GM12872 (cell line): ENCODE measurements around the gene PCK2.

ENCODE experiments used
- TF ChIP-seq, protein P1 (sequence below): IDR thresholded peaks from 3 replicates; pipeline ENCODE4 v1.5.1; 2011; ENCODE audit warnings: low read depth, mild to moderate bottlenecking, low read length, moderate library complexity; ENCODE audit not compliant: insufficient read depth

The PCK2 gene

DNA sequence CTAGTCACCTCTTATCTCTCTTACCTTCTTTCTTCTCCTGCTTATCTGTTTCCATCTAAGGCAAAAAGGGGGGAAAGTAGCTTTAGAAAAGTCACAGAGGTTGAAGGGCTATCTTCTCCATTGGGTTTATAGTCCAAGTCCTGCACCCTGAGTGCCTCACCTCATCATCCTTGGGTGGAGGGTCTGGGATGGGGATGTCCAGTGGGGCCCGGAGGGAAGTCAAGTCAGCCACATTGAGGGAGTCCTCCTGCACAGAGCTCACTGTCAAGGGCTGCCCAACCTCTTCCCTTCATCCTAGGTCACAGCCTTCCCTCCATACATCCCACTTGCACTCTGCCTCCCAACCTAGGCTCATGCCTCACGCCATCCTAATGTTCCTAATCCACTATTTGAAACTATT lies 51.1 kb downstream of the PCK2 start:
- TF ChIP-seq, protein P1, sequence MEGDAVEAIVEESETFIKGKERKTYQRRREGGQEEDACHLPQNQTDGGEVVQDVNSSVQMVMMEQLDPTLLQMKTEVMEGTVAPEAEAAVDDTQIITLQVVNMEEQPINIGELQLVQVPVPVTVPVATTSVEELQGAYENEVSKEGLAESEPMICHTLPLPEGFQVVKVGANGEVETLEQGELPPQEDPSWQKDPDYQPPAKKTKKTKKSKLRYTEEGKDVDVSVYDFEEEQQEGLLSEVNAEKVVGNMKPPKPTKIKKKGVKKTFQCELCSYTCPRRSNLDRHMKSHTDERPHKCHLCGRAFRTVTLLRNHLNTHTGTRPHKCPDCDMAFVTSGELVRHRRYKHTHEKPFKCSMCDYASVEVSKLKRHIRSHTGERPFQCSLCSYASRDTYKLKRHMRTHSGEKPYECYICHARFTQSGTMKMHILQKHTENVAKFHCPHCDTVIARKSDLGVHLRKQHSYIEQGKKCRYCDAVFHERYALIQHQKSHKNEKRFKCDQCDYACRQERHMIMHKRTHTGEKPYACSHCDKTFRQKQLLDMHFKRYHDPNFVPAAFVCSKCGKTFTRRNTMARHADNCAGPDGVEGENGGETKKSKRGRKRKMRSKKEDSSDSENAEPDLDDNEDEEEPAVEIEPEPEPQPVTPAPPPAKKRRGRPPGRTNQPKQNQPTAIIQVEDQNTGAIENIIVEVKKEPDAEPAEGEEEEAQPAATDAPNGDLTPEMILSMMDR = no peak

DNA sequence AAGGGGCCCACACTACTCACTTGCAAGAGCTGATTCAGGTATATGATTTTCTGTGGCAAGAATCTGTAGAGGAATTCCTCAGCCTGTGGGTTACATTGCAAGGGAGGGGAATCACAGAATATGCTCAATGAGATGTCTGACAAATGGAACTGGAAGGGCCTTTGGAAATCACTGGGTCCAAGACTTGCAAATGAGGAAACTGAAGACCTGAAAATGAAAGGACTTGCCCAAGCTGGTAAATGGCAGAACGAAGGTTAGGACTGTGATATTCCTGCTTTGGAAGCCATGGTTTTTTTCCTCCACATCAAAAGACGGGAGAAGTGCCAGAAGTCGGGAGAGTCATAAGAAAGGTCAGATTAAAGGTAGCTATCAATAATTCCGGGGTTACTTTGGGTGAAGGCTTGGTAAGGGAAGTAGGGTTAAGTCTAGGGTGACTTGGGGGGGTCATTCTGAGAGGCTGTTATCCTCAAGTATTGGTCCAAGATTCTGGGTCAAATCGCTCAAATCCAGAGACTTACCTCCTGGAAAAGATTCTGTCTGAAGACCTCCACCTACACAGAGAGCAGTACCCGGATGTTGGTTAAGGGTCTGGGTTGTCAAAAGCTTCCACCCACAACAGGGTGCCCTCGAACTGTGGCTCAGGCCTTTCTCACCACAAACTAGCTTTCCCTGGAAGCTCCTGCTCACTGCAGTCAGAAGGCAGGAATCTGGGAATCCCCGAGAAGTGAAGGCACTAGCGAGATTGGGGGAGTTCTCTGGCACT lies 51.8 kb downstream of the PCK2 start:
- TF ChIP-seq, protein P1 = no peak

DNA sequence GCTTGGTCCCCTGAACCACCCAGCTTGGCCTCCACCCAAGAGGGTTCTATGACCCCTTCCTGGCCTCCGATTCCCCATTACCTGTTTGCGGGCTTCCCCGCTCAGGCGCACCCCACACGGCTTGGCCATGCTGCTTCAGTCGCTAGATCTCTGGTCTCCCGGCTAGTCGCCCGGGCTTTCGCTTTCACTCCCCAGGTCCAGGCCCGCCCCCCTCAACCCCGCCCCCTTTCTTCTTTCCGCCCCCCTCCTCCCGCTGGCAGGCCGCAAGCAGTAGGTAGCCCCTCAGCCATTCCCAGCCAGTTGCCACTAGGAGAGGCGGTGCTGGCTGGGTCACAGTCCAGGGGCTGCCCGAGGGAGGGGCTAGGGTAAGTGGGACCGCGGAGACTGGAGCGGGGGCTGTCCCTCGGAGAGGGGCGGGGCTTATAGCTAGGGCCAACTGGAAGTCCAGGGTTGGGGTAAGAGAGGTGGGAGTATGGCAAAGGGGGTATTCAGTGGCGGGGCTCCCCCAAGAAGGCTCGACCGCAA lies 52.4 kb downstream of the PCK2 start, which contains the start of gene PSME2:
TSS of gene PSME2 (minus strand) at position 158 of the 525 bp plus-strand sequence. CDS start at position 129, 29 bp downstream.
- TF ChIP-seq, protein P1 = no peak

DNA sequence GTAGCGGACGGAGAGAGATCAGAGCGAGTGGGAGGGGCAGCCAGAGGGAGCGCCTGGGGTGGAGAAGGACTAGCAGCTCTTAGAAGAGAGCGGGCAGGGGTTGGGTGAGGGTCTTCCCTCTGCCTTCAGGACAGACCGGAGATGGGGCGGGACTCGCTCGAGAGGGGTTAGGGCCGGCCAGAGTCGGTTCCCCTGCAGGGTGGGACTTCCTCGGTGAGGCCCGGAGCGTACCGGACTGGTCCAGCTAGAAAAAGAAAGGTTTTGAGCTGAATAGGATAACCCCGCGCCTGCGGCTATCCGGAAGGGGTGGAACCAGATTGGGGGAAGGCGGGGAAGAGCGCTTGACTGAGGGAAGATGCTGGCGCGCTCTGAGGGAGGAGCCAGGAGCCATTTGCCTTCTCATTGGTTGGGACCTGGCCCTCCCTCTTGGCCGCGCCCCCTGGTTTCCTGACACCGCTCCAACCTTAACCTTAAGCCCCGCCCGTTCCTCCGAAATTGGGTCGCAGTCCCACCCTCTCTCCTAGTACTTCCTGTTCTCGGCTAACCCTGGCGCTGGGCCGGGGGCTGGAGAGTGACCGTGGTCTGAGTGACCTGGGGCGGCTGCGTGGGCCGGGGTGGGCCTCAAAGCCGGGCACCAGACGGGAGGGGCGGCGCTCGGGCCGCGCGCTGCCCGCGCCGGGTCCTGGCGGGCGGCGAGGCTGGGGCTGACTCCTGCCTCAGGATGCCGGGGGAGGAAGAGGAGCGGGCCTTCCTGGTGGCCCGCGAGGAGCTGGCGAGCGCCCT lies 53.1 kb downstream of the PCK2 start, which contains the start of gene RNF31:
TSS of gene RNF31 (plus strand) at position 521 of the 783 bp plus-strand sequence. CDS start at position 722, 201 bp downstream.
- TF ChIP-seq, protein P1 = no peak

DNA sequence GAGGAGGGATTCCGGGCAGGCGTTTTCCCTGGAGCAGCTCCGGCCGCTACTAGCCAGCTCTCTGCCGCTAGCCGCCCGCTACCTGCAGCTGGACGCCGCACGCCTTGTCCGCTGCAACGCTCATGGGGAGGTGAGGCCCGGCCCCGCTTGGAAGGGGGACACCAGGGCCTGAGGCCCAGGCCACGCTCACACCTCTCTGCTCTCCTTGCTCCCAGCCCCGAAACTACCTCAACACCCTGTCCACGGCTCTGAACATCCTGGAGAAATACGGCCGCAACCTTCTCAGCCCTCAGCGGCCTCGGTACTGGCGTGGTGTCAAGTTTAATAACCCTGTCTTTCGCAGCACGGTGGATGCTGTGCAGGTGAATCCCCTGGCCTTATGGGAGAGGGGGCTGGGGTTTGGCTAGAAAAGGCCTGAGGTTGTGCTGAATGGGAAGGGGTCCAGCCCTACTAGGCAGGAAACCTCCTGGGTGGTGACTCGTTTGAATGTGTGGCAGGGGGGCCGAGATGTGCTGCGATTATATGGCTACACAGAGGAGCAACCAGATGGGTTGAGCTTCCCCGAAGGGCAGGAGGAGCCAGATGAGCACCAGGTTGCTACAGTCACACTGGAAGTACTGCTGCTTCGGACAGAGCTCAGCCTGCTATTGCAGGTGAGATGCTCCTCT lies 53.8 kb downstream of the PCK2 start:
- TF ChIP-seq, protein P1 = no peak

DNA sequence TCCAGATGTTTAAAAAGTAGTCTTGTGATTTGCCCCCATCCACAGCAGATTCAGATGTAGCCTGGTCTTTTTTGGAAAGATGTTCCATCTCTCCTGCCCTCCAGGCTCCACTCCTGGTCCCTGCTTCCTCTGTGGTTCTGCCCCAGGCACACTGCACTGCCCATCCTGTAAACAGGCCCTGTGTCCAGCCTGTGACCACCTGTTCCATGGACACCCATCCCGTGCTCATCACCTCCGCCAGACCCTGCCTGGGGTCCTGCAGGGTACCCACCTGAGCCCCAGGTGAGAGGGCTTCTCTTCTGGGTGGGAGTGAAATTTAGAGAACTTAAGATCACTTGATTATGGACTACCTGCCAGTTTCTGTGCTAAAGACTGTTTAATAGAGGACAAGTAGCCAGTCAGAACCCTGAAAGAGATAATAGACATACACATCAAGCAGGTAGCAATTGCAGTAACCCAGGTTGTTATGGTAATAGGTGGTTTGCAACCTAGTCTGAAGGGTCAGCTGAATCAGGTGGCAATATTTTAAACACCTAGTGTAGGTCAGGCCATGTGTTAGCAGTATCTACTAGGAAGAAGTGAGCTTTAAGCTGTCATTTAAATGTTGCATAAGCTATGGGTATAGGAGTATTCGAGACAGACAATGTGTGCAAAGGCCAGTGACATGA lies 55.3 kb downstream of the PCK2 start:
- TF ChIP-seq, protein P1 = no peak
